Measurements from ENCODE around the gene DCTN2.
"Not testable (repeated sequence)": the region's sequence is repeated elsewhere in the genome, so short reads cannot be mapped to it uniquely, and the experiment has no call there.

The DCTN2 gene

GRCh38 chr12:57514720-57515407 is 32.1 kb downstream of the DCTN2 start:
- no peak overlapping the region for H3K4me3 ChIP-seq (ENCODE audit: low read length)
- DNase-seq (ENCODE audit: low read depth): no peak
- TF ChIP-seq, protein P1, sequence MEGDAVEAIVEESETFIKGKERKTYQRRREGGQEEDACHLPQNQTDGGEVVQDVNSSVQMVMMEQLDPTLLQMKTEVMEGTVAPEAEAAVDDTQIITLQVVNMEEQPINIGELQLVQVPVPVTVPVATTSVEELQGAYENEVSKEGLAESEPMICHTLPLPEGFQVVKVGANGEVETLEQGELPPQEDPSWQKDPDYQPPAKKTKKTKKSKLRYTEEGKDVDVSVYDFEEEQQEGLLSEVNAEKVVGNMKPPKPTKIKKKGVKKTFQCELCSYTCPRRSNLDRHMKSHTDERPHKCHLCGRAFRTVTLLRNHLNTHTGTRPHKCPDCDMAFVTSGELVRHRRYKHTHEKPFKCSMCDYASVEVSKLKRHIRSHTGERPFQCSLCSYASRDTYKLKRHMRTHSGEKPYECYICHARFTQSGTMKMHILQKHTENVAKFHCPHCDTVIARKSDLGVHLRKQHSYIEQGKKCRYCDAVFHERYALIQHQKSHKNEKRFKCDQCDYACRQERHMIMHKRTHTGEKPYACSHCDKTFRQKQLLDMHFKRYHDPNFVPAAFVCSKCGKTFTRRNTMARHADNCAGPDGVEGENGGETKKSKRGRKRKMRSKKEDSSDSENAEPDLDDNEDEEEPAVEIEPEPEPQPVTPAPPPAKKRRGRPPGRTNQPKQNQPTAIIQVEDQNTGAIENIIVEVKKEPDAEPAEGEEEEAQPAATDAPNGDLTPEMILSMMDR (IDR thresholded peaks at IDR 0.05; ENCODE audit: insufficient read depth, low read depth, low read length, missing control alignments): no peak

DNA sequence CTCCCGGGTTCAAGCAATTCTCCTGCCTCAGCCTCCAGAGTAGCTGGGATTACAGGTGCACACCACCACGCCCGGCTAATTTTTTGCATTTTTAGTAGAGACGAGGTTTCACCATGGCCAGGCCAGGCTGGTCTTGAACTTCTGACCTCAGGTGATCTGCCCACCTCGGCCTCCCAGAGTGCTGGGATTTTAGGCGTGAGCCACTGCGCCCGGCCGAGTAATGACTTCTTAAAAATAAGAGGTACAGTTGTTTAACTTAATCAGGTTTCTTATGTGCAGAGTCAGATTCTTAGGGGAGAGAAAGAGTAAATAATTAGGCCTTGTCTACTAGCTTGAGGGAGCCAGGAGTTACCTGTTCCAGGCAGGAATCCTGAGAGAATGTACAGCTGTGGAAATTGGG is 32.7 kb downstream of the DCTN2 start:
- H3K4me3 ChIP-seq (ENCODE audit: low read length); DNase-seq (ENCODE audit: low read depth): not testable (repeated sequence)

DNA sequence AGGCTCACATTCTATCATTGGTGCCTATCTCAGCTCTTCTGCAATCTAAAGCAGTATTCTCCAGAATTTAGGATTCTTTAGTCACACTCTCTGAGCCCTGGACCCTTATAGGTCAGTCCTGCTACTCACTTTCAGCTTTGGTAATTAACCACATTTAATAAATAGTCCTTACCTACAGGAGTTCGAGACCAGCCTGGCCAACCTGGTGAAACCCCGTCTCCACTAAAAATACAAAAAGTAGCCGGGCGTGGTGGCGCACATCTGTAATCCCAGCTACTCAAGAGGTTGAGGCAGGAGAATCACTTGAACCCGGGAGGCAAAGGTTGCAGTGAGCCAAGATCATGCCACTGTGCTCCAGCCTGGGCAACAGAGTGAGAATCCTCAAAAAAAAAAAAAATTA is 33.3 kb downstream of the DCTN2 start:
- not testable (repeated sequence) for H3K4me3 ChIP-seq (ENCODE audit: low read length); DNase-seq (ENCODE audit: low read depth)

DNA sequence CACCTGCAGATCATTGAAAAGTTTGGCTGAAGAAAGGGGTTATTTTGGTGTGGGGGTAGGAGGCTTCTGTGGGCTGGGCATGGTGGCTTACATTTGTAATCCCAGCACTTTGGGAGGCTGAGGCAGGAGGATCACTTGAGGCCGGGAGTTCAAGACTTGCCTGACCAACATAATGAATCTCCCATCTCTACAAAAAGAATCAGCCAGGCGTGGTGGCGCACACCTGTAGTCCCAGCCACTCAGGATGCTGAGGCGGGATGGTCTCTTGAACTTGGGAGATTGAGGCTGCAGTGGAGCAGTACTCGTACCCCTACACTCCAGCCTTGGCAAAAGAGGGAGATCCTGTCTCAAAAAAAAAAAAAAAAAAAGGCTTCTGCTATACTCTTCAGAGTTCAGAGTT is 33.7 kb downstream of the DCTN2 start:
- no peak for DNase-seq (ENCODE audit: low read depth)
- H3K4me3 ChIP-seq (ENCODE audit: low read length): no peak overlapping the region
- TF ChIP-seq, protein P1 (IDR thresholded peaks at IDR 0.05; ENCODE audit: insufficient read depth, low read depth, low read length, missing control alignments): no peak

DNA sequence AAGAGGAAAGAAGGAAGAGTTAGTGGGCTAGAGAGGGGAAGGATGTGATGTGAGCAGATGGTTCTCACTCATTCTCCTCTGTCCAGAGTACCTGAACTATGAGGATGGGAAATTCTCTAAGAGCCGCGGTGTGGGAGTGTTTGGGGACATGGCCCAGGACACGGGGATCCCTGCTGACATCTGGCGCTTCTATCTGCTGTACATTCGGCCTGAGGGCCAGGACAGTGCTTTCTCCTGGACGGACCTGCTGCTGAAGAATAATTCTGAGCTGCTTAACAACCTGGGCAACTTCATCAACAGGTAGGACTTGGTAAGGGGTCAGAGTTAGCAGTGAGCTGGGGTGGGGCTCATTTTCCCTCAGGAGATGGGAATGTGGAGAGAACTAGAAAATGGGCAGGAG is 34.3 kb downstream of the DCTN2 start:
- TF ChIP-seq, protein P1 (IDR thresholded peaks at IDR 0.05; ENCODE audit: insufficient read depth, low read depth, low read length, missing control alignments): no peak
- no peak for DNase-seq (ENCODE audit: low read depth)
- no peak overlapping the region for H3K4me3 ChIP-seq (ENCODE audit: low read length)

DNA sequence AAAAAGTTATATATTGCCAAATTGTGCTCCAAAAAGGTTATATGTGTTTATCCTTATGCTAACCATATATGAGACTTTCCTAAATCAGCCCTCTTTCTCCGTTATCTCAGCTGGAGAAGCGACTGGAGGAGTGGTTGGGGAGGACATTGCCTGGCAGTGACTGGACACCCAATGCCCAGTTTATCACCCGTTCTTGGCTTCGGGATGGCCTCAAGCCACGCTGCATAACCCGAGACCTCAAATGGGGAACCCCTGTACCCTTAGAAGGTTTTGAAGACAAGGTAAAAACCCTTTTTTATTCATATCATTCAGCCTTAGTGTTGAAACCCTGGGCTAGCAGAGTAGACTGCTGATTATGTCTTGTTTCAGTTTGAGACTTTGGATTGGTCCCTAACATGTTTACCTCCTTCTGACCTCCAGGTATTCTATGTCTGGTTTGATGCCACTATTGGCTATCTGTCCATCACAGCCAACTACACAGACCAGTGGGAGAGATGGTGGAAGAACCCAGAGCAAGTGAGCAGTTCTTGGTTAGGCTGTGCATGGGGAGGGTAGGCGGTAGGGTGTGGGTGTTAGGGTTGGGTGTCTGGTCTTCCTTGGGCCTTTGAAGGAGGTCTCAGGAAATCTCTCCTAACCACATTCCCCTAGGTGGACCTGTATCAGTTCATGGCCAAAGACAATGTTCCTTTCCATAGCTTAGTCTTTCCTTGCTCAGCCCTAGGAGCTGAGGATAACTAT is 35.2 kb downstream of the DCTN2 start:
- no peak for DNase-seq (ENCODE audit: low read depth)
- no peak overlapping the region for H3K4me3 ChIP-seq (ENCODE audit: low read length)
- TF ChIP-seq, protein P1 (IDR thresholded peaks at IDR 0.05; ENCODE audit: insufficient read depth, low read depth, low read length, missing control alignments): no peak

DNA sequence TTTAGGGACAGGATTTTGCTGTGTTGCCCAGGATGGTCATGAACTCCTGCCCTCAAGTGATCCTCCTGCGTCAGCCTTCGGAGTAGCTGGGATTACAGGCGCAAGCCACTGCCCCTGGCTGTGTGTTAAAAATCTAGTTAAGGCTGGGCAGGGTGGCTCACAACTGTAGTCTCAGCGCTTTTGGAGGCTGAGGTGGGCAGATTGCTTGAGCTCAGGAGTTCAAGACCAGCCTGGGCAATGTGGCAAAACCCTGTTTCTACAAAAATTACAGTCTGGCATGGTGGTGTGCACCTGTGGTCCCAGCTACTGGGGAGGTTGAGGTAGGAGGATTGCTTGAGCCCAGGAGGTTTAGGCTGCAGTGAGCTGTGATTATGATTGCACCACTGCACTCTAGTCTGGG is 35.8 kb downstream of the DCTN2 start:
- DNase-seq (ENCODE audit: low read depth): no peak
- TF ChIP-seq, protein P1 (IDR thresholded peaks at IDR 0.05; ENCODE audit: insufficient read depth, low read depth, low read length, missing control alignments): no peak
- no peak overlapping the region for H3K4me3 ChIP-seq (ENCODE audit: low read length)

DNA sequence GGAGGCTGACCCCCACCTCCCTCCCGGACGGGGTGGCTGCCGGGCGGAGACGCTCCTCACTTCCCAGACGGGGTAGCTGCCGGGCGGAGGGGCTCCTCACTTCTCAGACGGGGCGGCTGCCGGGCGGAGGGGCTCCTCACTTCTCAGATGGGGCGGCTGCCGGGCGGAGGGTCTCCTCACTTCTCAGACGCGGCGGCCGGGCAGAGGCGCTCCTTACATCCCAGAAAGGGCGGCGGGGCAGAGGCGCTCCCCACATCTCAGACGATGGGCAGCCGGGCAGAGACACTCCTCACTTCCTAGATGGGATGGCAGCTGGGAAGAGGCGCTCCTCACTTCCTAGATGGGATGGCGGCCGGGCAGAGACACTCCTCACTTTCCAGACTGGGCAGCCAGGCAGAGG is 39.2 kb downstream of the DCTN2 start:
- not testable (repeated sequence) for H3K4me3 ChIP-seq (ENCODE audit: low read length); DNase-seq (ENCODE audit: low read depth)

DNA sequence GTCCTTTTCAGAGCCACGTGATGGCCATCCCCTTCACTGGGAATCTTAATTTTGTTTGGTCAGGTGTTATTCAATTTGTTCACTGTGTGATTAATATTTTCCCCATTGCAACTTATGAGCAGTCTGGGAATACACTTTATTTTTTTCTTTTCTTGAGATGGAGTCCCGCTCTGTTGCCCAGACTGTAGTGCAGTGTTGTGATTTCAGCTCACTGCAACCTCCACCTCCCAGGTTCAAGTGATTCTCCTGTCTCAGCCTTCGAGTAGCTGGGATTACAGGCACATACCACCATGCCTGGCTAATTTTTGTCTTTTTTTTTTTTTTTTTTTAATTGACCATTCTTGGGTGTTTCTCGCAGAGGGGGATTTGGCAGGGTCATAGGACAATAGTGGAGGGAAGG is 40.5 kb downstream of the DCTN2 start:
- not testable (repeated sequence) for DNase-seq (ENCODE audit: low read depth); H3K4me3 ChIP-seq (ENCODE audit: low read length)

GRCh38 chr12:57502311-57502969 is 44.6 kb downstream of the DCTN2 start:
- not testable (repeated sequence) for H3K4me3 ChIP-seq (ENCODE audit: low read length); DNase-seq (ENCODE audit: low read depth)

Measured in epithelial cell of esophagus (primary cell).